KBM-7 (cell line): ENCODE data around the gene BSCL2.
"Not testable (repeated sequence)": the region's sequence is repeated elsewhere in the genome, so short reads cannot be mapped to it uniquely, and the experiment has no call there.

Experiments used
- DNase-seq: peaks from one replicate; pipeline ENCODE4 v3.0.0-alpha.2; 2015
- in situ Hi-C: fragments of 300-500 bp; cut with MboI; formaldehyde crosslinking; loops from 2 replicates; pipeline ENCODE4 v1.14.3; 2020; ENCODE audit warnings: low sequenced_read_pairs, low pct_unique_long_range_greater_than_20kb, mixed read lengths

The BSCL2 gene

GRCh38 chr11:62707277-62707861 is at the start of gene BSCL2, which contains the start of gene GNG3:
TSS of gene BSCL2 (minus strand) at chr11:62707424. CDS start at chr11:62707195, 229 bp downstream.
TSS of gene GNG3 (plus strand) at chr11:62707676. CDS start at chr11:62708296, 620 bp downstream.
- in situ Hi-C loops = no loop called here
- DNase-seq = peak; percentile 6

GRCh38 chr11:62755086-62755615 is 47.9 kb upstream of the BSCL2 start:
- DNase-seq = no peak
- in situ Hi-C loops = no loop called here

- DNase-seq = peak; percentile 100
- in situ Hi-C loops = no loop called here
These were observed 46.7 kb upstream of the BSCL2 start, which contains the start of gene ZBTB3 for GRCh38 chr11:62753736-62754603. TSS of gene ZBTB3 (minus strand) at chr11:62754160. CDS start at chr11:62753664, 496 bp downstream.

GRCh38 chr11:62752994-62753735 is 45.9 kb upstream of the BSCL2 start:
- no peak for DNase-seq
- in situ Hi-C loops = no loop called here

- in situ Hi-C loops = no loop called here
- no peak for DNase-seq
These were observed 45.1 kb upstream of the BSCL2 start for GRCh38 chr11:62752177-62752785.

GRCh38 chr11:62749931-62750330 is 42.7 kb upstream of the BSCL2 start:
- DNase-seq, in situ Hi-C loops: not testable (repeated sequence)

GRCh38 chr11:62747475-62748160 is 40.4 kb upstream of the BSCL2 start:
- no peak for DNase-seq
- in situ Hi-C loops = no loop called here

GRCh38 chr11:62737196-62737595 is 30.0 kb upstream of the BSCL2 start:
- in situ Hi-C loops = no loop called here
- no peak for DNase-seq

- DNase-seq = peak; percentile 77
These were observed 25.6 kb upstream of the BSCL2 start for GRCh38 chr11:62732830-62733229.

GRCh38 chr11:62730076-62730475 is 22.9 kb upstream of the BSCL2 start:
- DNase-seq, in situ Hi-C loops: not testable (repeated sequence)

More at GRCh38 chr11:62732830-62733229, 25.6 kb upstream of the BSCL2 start:
- in situ Hi-C loops = no loop called here

GRCh38 chr11:62728171-62728988 is 21.2 kb upstream of the BSCL2 start, which contains the start of gene TTC9C:
TSS of gene TTC9C (plus strand) at chr11:62728486. CDS start at chr11:62728849, 363 bp downstream.
- DNase-seq = peak; percentile 93
- in situ Hi-C loops = no loop called here

- DNase-seq = peak; percentile 99
- in situ Hi-C loops = no loop called here
These were observed 20.6 kb upstream of the BSCL2 start for GRCh38 chr11:62727872-62728170.

- in situ Hi-C loops = no loop called here
- peak; percentile 99 for DNase-seq
These were observed 20.1 kb upstream of the BSCL2 start, which contains the start of gene HNRNPUL2 for GRCh38 chr11:62727165-62727871. TSS of gene HNRNPUL2 (minus strand) at chr11:62727457. CDS start at chr11:62727156, 301 bp downstream.

GRCh38 chr11:62726915-62727164 is 19.6 kb upstream of the BSCL2 start:
- in situ Hi-C loops = no loop called here

GRCh38 chr11:62726156-62726914 is 19.1 kb upstream of the BSCL2 start:
- in situ Hi-C loops = no loop called here

More at GRCh38 chr11:62726915-62727164, 19.6 kb upstream of the BSCL2 start:
- DNase-seq = no peak

GRCh38 chr11:62725646-62726045 is 18.4 kb upstream of the BSCL2 start:
- in situ Hi-C loops = no loop called here
- DNase-seq = peak; percentile 5

More at GRCh38 chr11:62726156-62726914, 19.1 kb upstream of the BSCL2 start:
- DNase-seq = peak; percentile 14
